ENCODE results near the gene SUMO4.

Gene SUMO4

DNA sequence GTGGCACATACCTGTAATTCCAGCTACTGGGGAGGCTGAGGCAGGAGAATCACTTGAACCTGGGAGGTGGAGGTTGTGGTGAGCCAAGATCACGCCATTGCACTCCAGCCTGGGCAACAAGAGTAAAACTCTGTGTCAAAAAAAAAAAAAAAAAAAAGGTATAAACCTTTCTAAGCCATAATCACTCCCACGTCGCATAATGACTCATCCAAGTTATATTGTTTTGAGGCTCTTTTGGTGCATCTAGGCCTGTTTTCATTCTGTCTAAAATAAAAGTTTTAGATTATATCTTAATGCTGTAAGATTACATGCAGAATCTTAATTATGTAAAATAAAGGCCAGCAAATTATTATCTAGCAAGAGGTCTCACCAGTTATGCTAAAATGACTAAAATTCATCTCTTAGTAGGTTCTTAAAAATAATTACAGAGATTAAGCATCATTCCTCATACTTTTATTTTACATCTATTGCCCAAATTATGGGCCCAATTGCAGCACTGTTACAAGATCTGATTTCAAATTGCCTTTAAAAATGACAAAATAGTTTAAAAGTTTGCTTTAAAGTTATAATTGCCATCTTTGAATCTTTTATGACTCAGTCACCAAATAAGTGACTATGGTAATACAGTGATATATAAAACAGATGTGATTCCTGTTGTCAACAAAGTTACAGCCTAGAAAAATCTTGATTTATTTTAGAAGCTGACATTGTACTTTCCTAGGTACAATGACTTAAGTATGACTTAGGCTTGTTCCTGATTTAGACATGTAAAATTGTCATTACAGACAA, 10.4 kb upstream of the SUMO4 start:
- DNase-seq (ENCODE audit: low spot score): no peak

DNA sequence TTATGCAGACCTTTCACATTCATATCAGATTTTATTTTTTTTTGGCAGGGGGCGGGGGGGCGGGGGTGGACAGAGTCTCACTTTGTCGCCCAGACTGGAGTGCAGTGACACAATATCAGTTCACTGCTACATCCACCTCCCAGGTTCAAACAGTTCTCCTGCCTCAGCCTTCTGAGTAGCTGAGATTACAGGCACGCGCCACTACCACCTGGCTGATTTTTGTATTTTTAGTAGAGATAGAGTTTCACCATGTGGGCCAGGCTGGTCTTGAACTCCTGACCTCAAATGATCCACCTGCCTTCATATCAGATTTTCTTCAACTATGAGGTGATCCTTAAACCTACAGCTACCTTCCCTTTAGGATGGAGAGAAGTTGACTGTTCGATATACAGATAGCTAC, 8.0 kb upstream of the SUMO4 start:
- DNase-seq (ENCODE audit: low spot score): no peak

GRCh38 chr6:149392535-149392934, 7.5 kb upstream of the SUMO4 start:
- no peak for DNase-seq (ENCODE audit: low spot score)

DNA sequence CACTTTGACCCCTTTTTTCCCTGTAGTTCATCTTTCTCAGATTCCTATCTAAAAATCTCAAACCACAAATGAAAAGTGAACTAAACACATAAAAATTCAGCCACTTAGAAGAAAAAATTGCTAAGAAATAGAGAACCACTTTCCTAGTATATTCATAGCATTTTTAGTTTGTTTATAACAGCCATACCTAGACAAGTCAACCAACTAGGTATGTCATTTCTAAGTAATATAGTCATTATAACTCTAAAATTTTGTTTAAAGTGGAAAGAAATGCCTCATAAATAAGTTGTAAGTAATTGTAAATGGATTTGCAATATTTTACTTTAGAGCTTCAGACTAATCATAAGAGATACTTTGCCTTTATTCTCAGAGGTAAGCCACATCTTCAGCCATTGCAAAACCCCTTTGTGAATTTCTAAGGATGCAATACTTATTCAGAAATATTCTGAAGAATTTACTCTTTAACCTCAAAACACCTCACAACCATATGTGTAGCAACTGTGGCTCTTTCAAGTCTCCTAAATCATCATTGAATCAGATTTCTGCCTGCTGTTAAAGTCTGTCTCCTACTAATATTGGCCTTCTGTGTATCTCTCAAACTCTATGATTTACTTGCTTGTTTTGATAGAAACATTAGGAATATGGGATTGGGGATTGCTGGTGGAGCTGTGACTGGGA, 6.9 kb upstream of the SUMO4 start:
- DNase-seq (ENCODE audit: low spot score): no peak

DNA sequence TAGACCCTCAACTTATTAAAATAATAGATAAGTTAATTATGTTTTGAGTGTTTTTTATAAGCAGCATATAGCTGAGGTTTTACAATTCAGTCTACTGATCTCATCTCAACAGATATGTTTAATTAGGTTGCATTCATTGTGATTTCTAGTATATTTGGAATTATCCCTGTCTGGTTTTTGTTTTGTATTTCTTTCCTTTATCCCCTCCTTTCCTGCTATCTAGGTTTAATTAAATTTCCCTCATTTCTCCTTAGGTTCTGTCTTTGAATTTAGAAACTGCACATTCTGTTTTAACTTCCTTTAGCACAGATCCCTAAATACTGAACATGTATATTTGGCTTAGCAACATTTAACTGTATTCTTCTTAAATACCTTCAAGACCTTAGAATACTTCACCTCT, 4.9 kb upstream of the SUMO4 start:
- no peak for DNase-seq (ENCODE audit: low spot score)

DNA sequence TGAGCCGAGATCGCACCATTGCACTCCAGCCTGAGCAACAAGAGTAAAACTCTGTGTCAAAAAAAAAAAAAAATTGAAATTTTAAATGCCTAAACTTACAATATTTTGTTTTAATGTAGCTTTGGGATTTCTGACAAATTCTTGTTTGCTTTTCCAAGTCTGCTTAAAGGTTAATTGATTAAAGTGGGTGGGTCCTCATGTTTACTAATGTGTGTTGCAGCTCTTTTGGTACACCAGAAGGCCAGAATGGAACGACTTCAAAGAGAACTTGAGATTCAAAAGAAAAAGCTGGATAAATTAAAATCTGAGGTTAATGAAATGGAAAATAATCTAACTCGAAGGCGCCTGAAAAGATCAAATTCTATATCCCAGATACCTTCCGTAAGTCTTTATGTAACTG, 2.7 kb upstream of the SUMO4 start:
- DNase-seq (ENCODE audit: low spot score): no peak

- no peak for DNase-seq (ENCODE audit: low spot score)
These were observed 3.5 kb downstream of the SUMO4 start for GRCh38 chr6:149403534-149403933.

- no peak for DNase-seq (ENCODE audit: low spot score)
These were observed 6.0 kb downstream of the SUMO4 start for GRCh38 chr6:149405823-149406765.

GRCh38 chr6:149409617-149410016, 9.6 kb downstream of the SUMO4 start:
- DNase-seq (ENCODE audit: low spot score): no peak

DNA sequence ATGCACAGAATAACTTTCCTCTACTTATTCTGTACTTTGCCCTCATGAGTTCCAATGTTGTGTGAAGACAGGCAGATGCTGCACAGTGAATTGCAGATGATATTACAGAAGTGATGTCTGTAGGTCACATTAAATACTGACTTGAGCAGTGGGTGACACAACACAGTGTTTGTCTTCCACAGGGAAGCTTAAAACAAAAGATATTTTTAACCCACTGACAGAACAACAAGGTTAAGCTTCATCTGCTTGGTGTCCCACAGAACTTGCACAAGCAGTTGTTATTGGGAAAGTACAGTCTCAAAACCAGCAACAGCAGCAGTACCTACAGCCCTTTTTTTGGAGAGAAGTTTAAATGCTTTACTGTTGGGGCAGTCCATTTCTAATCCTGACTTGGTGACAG, 10.5 kb downstream of the SUMO4 start:
- no peak for DNase-seq (ENCODE audit: low spot score)

DNA sequence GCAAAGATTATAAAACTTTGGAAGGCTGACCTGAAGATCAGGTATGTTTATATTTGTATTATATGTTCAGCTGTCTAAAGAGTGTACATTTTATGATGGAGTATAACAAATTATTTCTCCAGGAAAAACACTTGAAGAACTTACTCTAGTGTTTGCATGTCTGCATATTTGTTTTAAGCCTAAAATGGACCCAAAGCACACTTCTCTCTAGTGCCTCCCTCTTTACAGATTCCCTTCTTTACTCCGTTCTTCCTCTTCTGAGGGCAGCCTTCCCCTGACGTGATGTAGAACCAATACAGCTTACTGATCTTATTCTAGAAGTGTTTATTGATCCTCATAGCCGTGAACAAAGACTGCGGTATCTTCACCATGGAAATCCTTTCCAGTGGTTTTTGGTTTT, 13.9 kb downstream of the SUMO4 start:
- DNase-seq (ENCODE audit: low spot score): no peak

- DNase-seq (ENCODE audit: low spot score): no peak
These were observed 14.8 kb downstream of the SUMO4 start for GRCh38 chr6:149414821-149415220.

DNA sequence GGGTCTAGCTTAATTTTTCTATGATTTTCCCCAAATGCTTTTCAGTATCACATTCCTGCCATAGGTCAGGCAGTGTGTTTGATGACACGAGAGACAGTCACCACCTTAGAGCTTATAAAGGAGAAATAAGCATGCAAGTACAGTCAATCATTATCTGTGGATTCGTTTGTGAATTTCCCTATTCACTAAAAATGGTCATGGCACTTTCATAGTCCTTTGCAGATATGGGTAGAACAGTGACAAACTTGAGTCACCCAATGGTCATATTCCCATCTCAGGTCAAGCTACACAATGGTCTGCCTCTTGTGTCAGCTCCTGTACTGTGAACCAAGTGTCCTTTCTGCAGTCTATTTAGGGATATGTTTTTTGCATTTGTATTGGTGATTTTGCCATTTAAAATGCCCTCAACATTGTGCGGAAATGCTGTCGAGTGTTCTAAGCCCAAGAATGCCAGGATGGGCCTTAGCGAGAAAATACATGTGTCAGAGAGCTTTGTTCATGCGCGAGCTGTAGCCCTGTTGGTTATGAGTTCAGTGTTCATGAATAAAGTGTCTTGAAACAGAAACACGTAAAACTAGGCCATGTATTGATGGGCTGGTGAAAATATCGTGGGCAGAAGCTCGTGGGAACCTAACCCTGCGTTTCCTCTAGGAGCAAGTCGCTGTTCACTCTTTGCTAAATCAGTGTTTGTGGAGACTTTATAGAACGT, 19.8 kb downstream of the SUMO4 start:
- peak; percentile 69 for DNase-seq (ENCODE audit: low spot score)

DNA sequence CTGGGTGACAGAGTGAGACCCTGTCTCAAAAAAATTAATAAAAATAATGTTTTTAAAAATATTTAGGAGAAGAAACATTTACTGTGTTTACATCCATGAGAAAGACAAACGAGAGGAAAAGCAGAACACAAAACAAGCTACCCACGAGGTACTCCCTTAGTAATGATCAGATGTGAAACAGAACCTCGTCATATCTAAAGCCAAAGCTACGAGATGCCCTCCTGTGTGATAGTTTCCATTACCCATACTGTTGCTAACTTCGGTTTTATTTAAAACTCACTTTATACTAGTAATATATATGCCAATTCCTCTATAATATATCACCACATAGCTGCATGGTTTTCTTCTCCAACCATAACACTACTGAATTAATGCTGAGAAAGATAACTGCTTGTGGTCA, 21.1 kb downstream of the SUMO4 start:
- DNase-seq (ENCODE audit: low spot score): no peak

- no peak for DNase-seq (ENCODE audit: low spot score)
These were observed 22.5 kb downstream of the SUMO4 start for GRCh38 chr6:149422581-149422980.

DNA sequence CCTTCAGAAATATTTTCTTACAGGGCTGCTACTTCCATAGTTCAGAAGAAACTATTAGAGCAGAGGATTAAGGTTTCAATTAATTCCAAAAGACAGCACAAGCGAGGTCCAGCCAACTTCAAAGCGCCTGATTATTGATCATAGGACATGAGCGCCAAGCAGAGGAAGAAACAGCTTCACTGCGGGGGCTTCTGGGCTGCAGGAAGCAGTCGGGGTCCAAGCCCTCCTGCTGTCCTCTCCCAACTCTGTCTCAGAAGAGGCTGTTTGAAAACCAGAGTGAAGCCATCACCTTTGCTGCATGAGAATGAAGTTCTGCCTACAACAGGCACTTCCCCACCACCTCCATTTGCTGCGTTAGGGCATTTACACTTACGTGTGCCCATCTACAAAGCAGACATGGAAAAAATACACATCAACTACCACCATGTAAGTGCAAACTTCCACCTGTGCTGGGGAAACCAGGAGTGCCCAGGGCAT, 23.9 kb downstream of the SUMO4 start:
- DNase-seq (ENCODE audit: low spot score): no peak

DNA sequence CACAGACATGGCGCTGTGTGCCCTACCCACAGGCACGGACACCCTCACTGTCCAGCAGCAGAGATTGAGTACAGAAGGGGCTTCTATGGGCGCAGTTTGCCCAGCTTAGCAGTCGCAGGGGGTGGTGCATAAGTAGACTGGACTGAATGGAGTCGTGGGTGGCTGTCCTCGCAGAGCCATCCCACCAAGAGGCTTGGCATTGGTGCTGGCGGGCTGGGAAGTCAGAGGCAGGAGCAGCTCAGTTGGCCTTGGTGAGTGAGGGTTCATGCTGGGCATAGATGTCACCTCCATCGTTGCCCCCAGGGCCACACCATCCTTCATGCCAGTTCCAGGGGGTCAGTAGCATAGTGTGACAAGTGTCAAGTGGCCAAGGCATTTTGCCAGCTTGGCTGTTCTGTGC, 25.2 kb downstream of the SUMO4 start:
- no peak for DNase-seq (ENCODE audit: low spot score)

- no peak for DNase-seq (ENCODE audit: low spot score)
These were observed 25.7 kb downstream of the SUMO4 start for GRCh38 chr6:149425754-149426153.

- DNase-seq (ENCODE audit: low spot score): no peak
These were observed 28.5 kb downstream of the SUMO4 start for GRCh38 chr6:149428606-149429005.

DNA sequence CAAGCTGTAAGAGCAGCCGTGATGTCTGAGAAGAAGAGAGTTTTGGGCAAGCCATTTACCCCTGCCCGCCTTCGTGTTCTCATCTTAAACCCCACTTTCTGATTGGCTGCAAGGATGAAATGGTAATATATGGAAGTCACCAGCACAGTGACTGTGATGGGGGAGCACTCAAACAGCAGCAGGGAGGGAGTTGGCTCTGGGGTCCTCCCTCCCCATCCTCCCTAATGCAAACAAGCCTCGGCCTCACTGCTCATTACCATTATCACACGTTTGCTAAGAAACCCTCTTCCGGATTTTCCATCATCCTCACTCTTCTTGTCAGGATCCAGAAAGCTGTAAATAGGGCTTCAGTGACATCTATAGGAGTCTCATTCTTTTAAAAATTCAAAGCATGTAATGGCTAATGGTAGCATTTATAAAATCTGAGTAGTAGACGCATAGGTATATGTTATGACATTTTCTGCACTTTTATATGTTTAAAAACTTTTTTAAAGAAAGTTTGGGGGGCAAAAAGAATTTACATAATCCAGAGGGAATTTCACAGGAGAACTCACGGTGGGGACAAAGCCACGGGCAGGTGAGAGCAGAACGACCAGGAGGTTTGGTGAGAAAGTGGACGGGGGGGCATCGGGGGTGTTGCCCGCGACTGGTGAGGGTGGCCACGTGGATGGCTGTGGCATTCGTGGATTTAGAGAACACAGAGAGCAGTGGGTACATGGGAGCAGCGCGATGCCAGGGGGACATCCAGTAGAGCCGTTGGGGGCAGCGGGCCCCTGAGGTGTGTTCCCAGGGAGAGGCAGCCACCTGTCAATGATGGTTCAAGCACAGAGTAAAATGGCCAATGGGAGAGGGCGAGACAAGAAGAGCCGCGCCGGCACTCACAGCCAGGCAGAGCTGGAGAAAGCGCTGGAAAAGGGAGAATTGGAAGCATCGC, 29.6 kb downstream of the SUMO4 start:
- no peak for DNase-seq (ENCODE audit: low spot score)

All from kidney tubule cell (primary cell).